ENCODE data around the gene DIP2C. TPM values are rescaled to one million over a fixed set of nuclear protein-coding genes. Genes with fewer than 3 reads are reported as not detected.

DIP2C gene
- total RNA-seq, 1 donor from 2014 or later: 2.5 TPM

GRCh38 chr10:554182-554848 lies 135.2 kb downstream of the DIP2C start:
- intact Hi-C loops (cut with micrococcal nuclease): no loop called here

- intact Hi-C loops (cut with micrococcal nuclease): no loop called here
These were observed 136.2 kb downstream of the DIP2C start for GRCh38 chr10:553233-553632.

- intact Hi-C loops (cut with micrococcal nuclease): no loop called here
These were observed 136.8 kb downstream of the DIP2C start for GRCh38 chr10:552679-553078.

- intact Hi-C loops (cut with micrococcal nuclease): no loop called here
These were observed 137.9 kb downstream of the DIP2C start for GRCh38 chr10:551373-552252.

- intact Hi-C loops (cut with micrococcal nuclease): no loop called here
These were observed 138.6 kb downstream of the DIP2C start for GRCh38 chr10:550665-551372.

GRCh38 chr10:549391-549790 lies 140.1 kb downstream of the DIP2C start:
- intact Hi-C loops (cut with micrococcal nuclease): no loop called here

- intact Hi-C loops (cut with micrococcal nuclease): no loop called here
These were observed 141.1 kb downstream of the DIP2C start for GRCh38 chr10:548238-548901.

GRCh38 chr10:547591-548081 lies 141.8 kb downstream of the DIP2C start:
- intact Hi-C loops (cut with micrococcal nuclease): no loop called here

- intact Hi-C loops (cut with micrococcal nuclease): no loop called here
These were observed 142.4 kb downstream of the DIP2C start for GRCh38 chr10:546971-547590.

GRCh38 chr10:546451-546850 lies 143.0 kb downstream of the DIP2C start:
- intact Hi-C loops (cut with micrococcal nuclease): no loop called here

GRCh38 chr10:543862-544822 lies 145.3 kb downstream of the DIP2C start:
- intact Hi-C loops (cut with micrococcal nuclease): no loop called here

- intact Hi-C loops (cut with micrococcal nuclease): no loop called here
These were observed 146.3 kb downstream of the DIP2C start for GRCh38 chr10:543131-543530.

GRCh38 chr10:541750-542371 lies 147.6 kb downstream of the DIP2C start:
- intact Hi-C loops (cut with micrococcal nuclease): no loop called here

- intact Hi-C loops (cut with micrococcal nuclease): no loop called here
These were observed 148.4 kb downstream of the DIP2C start for GRCh38 chr10:541041-541440.

- intact Hi-C loops (cut with micrococcal nuclease): no loop called here
These were observed 150.6 kb downstream of the DIP2C start for GRCh38 chr10:538895-539294.

GRCh38 chr10:536935-537334 lies 152.5 kb downstream of the DIP2C start:
- intact Hi-C loops (cut with micrococcal nuclease): no loop called here

- intact Hi-C loops (cut with micrococcal nuclease): no loop called here
These were observed 153.0 kb downstream of the DIP2C start for GRCh38 chr10:536371-536925.

- intact Hi-C loops (cut with micrococcal nuclease): no loop called here
These were observed 153.5 kb downstream of the DIP2C start for GRCh38 chr10:535952-536351.

- intact Hi-C loops (cut with micrococcal nuclease): no loop called here
These were observed 154.4 kb downstream of the DIP2C start for GRCh38 chr10:535051-535450.
